IPS DF 6.9 (cell line): Measurements from ENCODE around the gene MYLK3.

ENCODE experiments used
- DNase-seq: peaks from one replicate; pipeline ENCODE4 v3.0.0-alpha.2; 2013; ENCODE audit warnings: low read depth, low spot score
- H3K27ac ChIP-seq: one replicate; pipeline ENCODE4 v1.5.1; 2013; ENCODE audit warnings: low read length, control low read depth
- H3K27me3 ChIP-seq: 2 replicates; pipeline ENCODE4 v1.6.1; 2013; ENCODE audit warnings: mild to moderate bottlenecking, low read length; ENCODE audit not compliant: control insufficient read depth, insufficient read depth
- H3K36me3 ChIP-seq: 2 replicates; pipeline ENCODE4 v1.6.1; 2013; ENCODE audit warnings: low read length; ENCODE audit not compliant: control insufficient read depth, insufficient read depth
- H3K4me1 ChIP-seq: 2 replicates; pipeline ENCODE4 v1.6.1; 2013; ENCODE audit warnings: low read length; ENCODE audit not compliant: control insufficient read depth, insufficient read depth
- H3K4me3 ChIP-seq: 2 replicates; pipeline ENCODE4 v1.5.1; 2013; ENCODE audit warnings: mild to moderate bottlenecking, low read length
- H3K9me3 ChIP-seq: 2 replicates; pipeline ENCODE4 v1.6.1; 2013; ENCODE audit warnings: low read length, inconsistent platforms; ENCODE audit not compliant: control insufficient read depth, insufficient read depth
- WGBS: extraction: QIAGEN DNeasy Blood & Tissue Kit; methylation state at CpG from one replicate; pipeline ENCODE4 v1.1.7; 2013; ENCODE audit warnings: mixed read lengths, missing lambda C conversion rate; ENCODE audit not compliant: insufficient read length, insufficient coverage; 5-methylcytosine and 5-hydroxymethylcytosine counted together

MYLK3 gene

DNA sequence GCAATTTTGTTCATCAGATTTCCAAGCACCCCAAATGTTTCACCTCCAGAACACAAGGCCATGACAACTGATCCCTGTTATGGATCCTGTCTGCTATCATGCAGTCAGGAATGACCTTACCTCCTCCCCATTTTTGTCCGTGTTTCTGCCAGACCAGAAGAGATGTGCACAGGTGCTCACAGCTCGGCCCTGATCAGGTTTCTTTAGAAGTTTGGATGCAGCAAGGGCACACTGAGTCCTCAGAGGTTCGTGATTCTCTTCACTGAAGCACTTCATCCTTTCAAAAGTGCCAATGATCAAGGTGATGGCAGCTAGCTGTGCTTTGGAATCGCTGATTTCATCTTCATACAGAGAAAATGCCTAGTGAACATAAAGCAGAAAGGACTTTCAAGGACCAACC, 86.0 kb downstream of the MYLK3 start:
- Histone ChIP-seq H3K27me3 (no peaks in the 10 kb centered on the region), H3K36me3 (peaks cover 4% of the 10 kb centered on the region; the same call in 1 of the 2 replicates), H3K4me3 (no peak overlapping the region), H3K9me3 (no peaks in the 10 kb centered on the region), H3K4me1 (no peaks in the 10 kb centered on the region), H3K27ac (no peak overlapping the region)
- no CpG with 5 or more reads among the region's 4 CpGs for WGBS
- DNase-seq = no peak

DNA sequence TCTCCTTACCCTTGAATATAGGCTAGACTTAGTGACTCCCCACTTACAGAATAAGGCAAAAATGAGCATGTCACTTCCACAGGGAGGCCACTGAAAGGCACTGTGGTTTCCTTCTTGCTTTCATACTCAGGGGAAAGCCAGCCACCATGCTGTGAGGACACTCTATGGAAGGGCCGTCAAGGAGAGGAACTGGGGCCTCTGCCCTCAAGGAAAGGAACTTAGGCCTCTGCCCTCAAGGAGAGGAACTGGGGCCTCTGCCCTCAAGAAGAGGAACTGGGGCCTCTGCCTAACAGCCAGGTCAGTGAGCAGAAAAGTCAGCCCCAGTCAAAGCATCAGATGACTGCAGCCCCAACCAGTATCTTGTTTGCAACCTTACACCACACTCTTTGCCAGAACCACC, 89.2 kb downstream of the MYLK3 start:
- DNase-seq = no peak
- Histone ChIP-seq H3K4me1 (no peaks in the 10 kb centered on the region), H3K27ac (no peak overlapping the region), H3K9me3 (no peaks in the 10 kb centered on the region), H3K27me3 (no peaks in the 10 kb centered on the region), H3K4me3 (no peak overlapping the region), H3K36me3 (peaks cover 4% of the 10 kb centered on the region; the same call in 1 of the 2 replicates)
- WGBS = no CpG with 5 or more reads among the region's 1 CpG
